Natural killer cell (primary cell): ENCODE data around the gene FSIP1. TPM values are rescaled to one million over a fixed set of nuclear protein-coding genes. Genes with fewer than 3 reads are reported as not detected.

Source experiments
- ATAC-seq, 3 donors: fragments of 150-1000 bp in 2 of 3; fragments of 200-7000 bp in 1 of 3; cut with Tn5 transposase; 1 replicate in 1 of 3; 2 replicates in 2 of 3; pipeline ENCODE4 v1.10.0; 2021; ENCODE audit warnings: mild to moderate bottlenecking in 2 of 3, moderate library complexity in 2 of 3
- DNase-seq, 2 donors: peaks; one replicate each; pipeline versions ENCODE4 v3.0.0 to v3.0.0-alpha.2; 2013 to 2021; ENCODE audit warnings: mixed read lengths in 1 of 2
- H3K27ac ChIP-seq: one replicate; pipeline ENCODE4 v1.5.1; 2013; ENCODE audit warnings: mild to moderate bottlenecking, low read length
- H3K27me3 ChIP-seq: one replicate; pipeline ENCODE4 v1.6.1; 2013; ENCODE audit warnings: low read length; ENCODE audit not compliant: control insufficient read depth, insufficient read depth
- H3K36me3 ChIP-seq: one replicate; pipeline ENCODE4 v1.6.1; 2013; ENCODE audit warnings: low read length; ENCODE audit not compliant: control insufficient read depth, insufficient read depth
- H3K4me1 ChIP-seq: one replicate; pipeline ENCODE4 v1.6.1; 2013; ENCODE audit warnings: low read length; ENCODE audit not compliant: control insufficient read depth, insufficient read depth
- H3K4me3 ChIP-seq: one replicate; pipeline ENCODE4 v1.5.1; 2013; ENCODE audit warnings: low read length
- H3K9me3 ChIP-seq: one replicate; pipeline ENCODE4 v1.6.1; 2013; ENCODE audit warnings: low read length; ENCODE audit not compliant: control insufficient read depth, insufficient read depth
- H3K27ac Mint-ChIP-seq, 2 donors: one replicate each; pipeline ENCODE4 v1.8.0; 2022; ENCODE audit warnings: mild to moderate bottlenecking in 2 of 2, mixed read lengths in 2 of 2, moderate library complexity in 1 of 2
- H3K27me3 Mint-ChIP-seq, 2 donors: one replicate each; pipeline ENCODE4 v1.8.0; 2022; ENCODE audit warnings: low read depth in 2 of 2, mixed read lengths in 2 of 2
- H3K36me3 Mint-ChIP-seq: one replicate; pipeline ENCODE4 v1.8.0; 2022; ENCODE audit warnings: mixed read lengths
- H3K4me1 Mint-ChIP-seq, 2 donors: one replicate each; pipeline ENCODE4 v1.8.0; 2022; ENCODE audit warnings: mixed read lengths in 2 of 2
- H3K4me3 Mint-ChIP-seq: one replicate; pipeline ENCODE4 v1.8.0; 2022; ENCODE audit warnings: mild to moderate bottlenecking, moderate library complexity, mixed read lengths
- H3K9me3 Mint-ChIP-seq, 2 donors: one replicate each; pipeline ENCODE4 v1.8.0; 2022; ENCODE audit warnings: mixed read lengths in 2 of 2
- CTCF ChIP-seq: fragments of 200-600 bp; IDR thresholded peaks from one replicate; pipeline ENCODE4 v1.8.0; 2022; ENCODE audit warnings: antibody characterized with exemption
- WGBS: methylation state at CpG from one replicate; pipeline ENCODE4 v1.1.7; 2013; ENCODE audit warnings: missing lambda C conversion rate; ENCODE audit not compliant: insufficient coverage; 5-methylcytosine and 5-hydroxymethylcytosine counted together
- intact Hi-C: fragments of 100-400 bp; cut with micrococcal nuclease; formaldehyde crosslinking; loops from one replicate; pipeline ENCODE4 v1.14.2; 2022
- total RNA-seq, 4 donors: library from RNA; stranded (reverse); fragments of 120-200 nt in 1 of 4; gene quantifications; one replicate each; pipeline versions ENCODE4 v1.2.3 to v1.2.4, GENCODE V29; 2013 to 2022

Gene FSIP1
- total RNA-seq, 3 donors from 2014 or later (not counting 1 experiment from before 2014, with no cell fraction given): 1.1 to 2.3 (median 1.8) TPM

GRCh38 chr15:39721893-39722292 is 60.7 kb downstream of the FSIP1 start:
- ATAC-seq: no peak
- Histone ChIP-seq H3K27me3 (no peaks in the 10 kb centered on the region), H3K4me3 (no peak overlapping the region), H3K36me3 (no peaks in the 10 kb centered on the region), H3K4me1 (peaks cover under 1% of the 10 kb centered on the region), H3K9me3 (no peaks in the 10 kb centered on the region), H3K27ac (no peak overlapping the region)
- intact Hi-C loops: no loop called here
- TF ChIP-seq CTCF: no peak
- no peak overlapping the region for H3K4me3 Mint-ChIP-seq
- no peak overlapping the region for H3K27ac Mint-ChIP-seq
- H3K9me3 Mint-ChIP-seq: peaks cover 0 to 2% of the 10 kb centered on the region in 2 donors
- H3K27me3 Mint-ChIP-seq: no peaks in the 10 kb centered on the region
- no peak for DNase-seq
- no peaks in the 10 kb centered on the region for H3K36me3 Mint-ChIP-seq
- 98% methylated on average over 6 of the region's 6 CpGs for WGBS
- H3K4me1 Mint-ChIP-seq: peaks cover 25 to 26% of the 10 kb centered on the region in 2 donors

- H3K4me3 ChIP-seq: no peak overlapping the region
- no peaks in the 10 kb centered on the region for H3K36me3 Mint-ChIP-seq
- no peak overlapping the region for H3K4me3 Mint-ChIP-seq
- H3K27ac ChIP-seq: no peak overlapping the region
- H3K27me3 Mint-ChIP-seq: no peaks in the 10 kb centered on the region
- no peaks in the 10 kb centered on the region for H3K27me3 ChIP-seq
- ATAC-seq (no peak), DNase-seq (no peak)
- peak overlapping the region; percentile 44 to 60 for H3K27ac Mint-ChIP-seq
- H3K9me3 ChIP-seq: no peaks in the 10 kb centered on the region
- H3K4me1 ChIP-seq: peaks cover 4% of the 10 kb centered on the region
- TF ChIP-seq CTCF: no peak
- H3K9me3 Mint-ChIP-seq: peaks cover 0 to 4% of the 10 kb centered on the region in 2 donors
- no peaks in the 10 kb centered on the region for H3K36me3 ChIP-seq
- peaks cover 34% of the 10 kb centered on the region in 2 donors for H3K4me1 Mint-ChIP-seq
- intact Hi-C loops: no loop called here
- WGBS: 63% methylated on average over 3 of the region's 6 CpGs
These were observed 61.7 kb downstream of the FSIP1 start for GRCh38 chr15:39720621-39721611.

- no peak for TF ChIP-seq CTCF
- DNase-seq (no peak), ATAC-seq (no peak)
- Mint-ChIP-seq H3K27ac (peak overlapping the region; percentile 44 to 60), H3K9me3 (peaks cover 2 to 4% of the 10 kb centered on the region in 2 donors), H3K4me1 (peaks cover 42 to 43% of the 10 kb centered on the region in 2 donors), H3K27me3 (no peaks in the 10 kb centered on the region), H3K4me3 (no peak overlapping the region), H3K36me3 (no peaks in the 10 kb centered on the region)
- intact Hi-C loops: no loop called here
- Histone ChIP-seq H3K36me3 (no peaks in the 10 kb centered on the region), H3K4me3 (no peak overlapping the region), H3K27ac (no peak overlapping the region), H3K4me1 (peaks cover 9% of the 10 kb centered on the region), H3K27me3 (no peaks in the 10 kb centered on the region), H3K9me3 (no peaks in the 10 kb centered on the region)
These were observed 62.6 kb downstream of the FSIP1 start for GRCh38 chr15:39720081-39720480.
